DND-41 (cell line): ENCODE results near the gene TNNI3K.

ENCODE experiments used
- ATAC-seq: fragments of 200-7000 bp; cut with Tn5 transposase; 3 replicates; pipeline ENCODE4 v1.9.1; 2021; ENCODE audit warnings: low read depth; ENCODE audit not compliant: insufficient read depth
- DNase-seq: peaks from one replicate; pipeline ENCODE4 v3.0.0-alpha.2; 2020
- H2AFZ ChIP-seq: 2 replicates; pipeline ENCODE4 v1.6.0; 2012; ENCODE audit warnings: low read depth, low read length
- H3K27ac ChIP-seq: 2 replicates; pipeline ENCODE4 v1.5.1; 2012; ENCODE audit warnings: low read length, inconsistent platforms
- H3K27me3 ChIP-seq: fragments of 200-600 bp; sonication (generic); 2 replicates; pipeline ENCODE4 v1.6.0; 2012; ENCODE audit warnings: low read length, mild to moderate bottlenecking, inconsistent platforms; ENCODE audit not compliant: insufficient read depth, poor library complexity
- H3K36me3 ChIP-seq: 2 replicates; pipeline ENCODE4 v1.5.1; 2012; ENCODE audit warnings: low read length, inconsistent platforms; ENCODE audit not compliant: insufficient read depth
- H3K4me1 ChIP-seq: 2 replicates; pipeline ENCODE4 v1.5.1; 2012; ENCODE audit warnings: mild to moderate bottlenecking, low read length; ENCODE audit not compliant: insufficient read depth
- H3K4me2 ChIP-seq: 2 replicates; pipeline ENCODE4 v1.6.0; 2012; ENCODE audit warnings: mild to moderate bottlenecking, moderate library complexity, low read length, inconsistent platforms; ENCODE audit not compliant: insufficient read depth
- H3K4me3 ChIP-seq, 2 experiments: fragments of 200-600 bp in 1 of 2; shearing (Covaris generic) in 1 of 2; 2 replicates each; pipeline ENCODE4 v1.5.1; 2012 to 2016; ENCODE audit warnings: inconsistent platforms in 2 of 2, low read length in 2 of 2, mild to moderate bottlenecking in 2 of 2, low read depth in 1 of 2, moderate library complexity in 1 of 2
- H3K79me2 ChIP-seq: 2 replicates; pipeline ENCODE4 v1.6.0; 2012; ENCODE audit warnings: low read length, inconsistent platforms; ENCODE audit not compliant: insufficient read depth
- H3K9ac ChIP-seq: 2 replicates; pipeline ENCODE4 v1.6.0; 2012; ENCODE audit warnings: low read depth, mild to moderate bottlenecking, inconsistent platforms, low read length, moderate library complexity
- H3K9me3 ChIP-seq: 2 replicates; pipeline ENCODE4 v1.5.1; 2012; ENCODE audit warnings: low read length, moderate library complexity, mild to moderate bottlenecking, inconsistent platforms; ENCODE audit not compliant: insufficient read depth, severe bottlenecking
- H4K20me1 ChIP-seq: 2 replicates; pipeline ENCODE4 v1.6.0; 2012; ENCODE audit warnings: low read length; ENCODE audit not compliant: insufficient read depth
- EZH2 ChIP-seq: IDR thresholded peaks from 3 replicates; pipeline ENCODE4 v1.6.1; 2012; ENCODE audit warnings: borderline replicate concordance, low read depth, mild to moderate bottlenecking, moderate library complexity, low read length, inconsistent platforms; ENCODE audit not compliant: severe bottlenecking
- TF ChIP-seq, protein P1 (sequence below): IDR thresholded peaks from 2 replicates; pipeline ENCODE4 v1.5.1; 2012; ENCODE audit warnings: borderline replicate concordance, low read length, moderate library complexity, mild to moderate bottlenecking; ENCODE audit not compliant: poor library complexity, severe bottlenecking; ENCODE audit errors: extremely low read depth

The TNNI3K gene, protein sequence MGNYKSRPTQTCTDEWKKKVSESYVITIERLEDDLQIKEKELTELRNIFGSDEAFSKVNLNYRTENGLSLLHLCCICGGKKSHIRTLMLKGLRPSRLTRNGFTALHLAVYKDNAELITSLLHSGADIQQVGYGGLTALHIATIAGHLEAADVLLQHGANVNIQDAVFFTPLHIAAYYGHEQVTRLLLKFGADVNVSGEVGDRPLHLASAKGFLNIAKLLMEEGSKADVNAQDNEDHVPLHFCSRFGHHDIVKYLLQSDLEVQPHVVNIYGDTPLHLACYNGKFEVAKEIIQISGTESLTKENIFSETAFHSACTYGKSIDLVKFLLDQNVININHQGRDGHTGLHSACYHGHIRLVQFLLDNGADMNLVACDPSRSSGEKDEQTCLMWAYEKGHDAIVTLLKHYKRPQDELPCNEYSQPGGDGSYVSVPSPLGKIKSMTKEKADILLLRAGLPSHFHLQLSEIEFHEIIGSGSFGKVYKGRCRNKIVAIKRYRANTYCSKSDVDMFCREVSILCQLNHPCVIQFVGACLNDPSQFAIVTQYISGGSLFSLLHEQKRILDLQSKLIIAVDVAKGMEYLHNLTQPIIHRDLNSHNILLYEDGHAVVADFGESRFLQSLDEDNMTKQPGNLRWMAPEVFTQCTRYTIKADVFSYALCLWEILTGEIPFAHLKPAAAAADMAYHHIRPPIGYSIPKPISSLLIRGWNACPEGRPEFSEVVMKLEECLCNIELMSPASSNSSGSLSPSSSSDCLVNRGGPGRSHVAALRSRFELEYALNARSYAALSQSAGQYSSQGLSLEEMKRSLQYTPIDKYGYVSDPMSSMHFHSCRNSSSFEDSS

DNA sequence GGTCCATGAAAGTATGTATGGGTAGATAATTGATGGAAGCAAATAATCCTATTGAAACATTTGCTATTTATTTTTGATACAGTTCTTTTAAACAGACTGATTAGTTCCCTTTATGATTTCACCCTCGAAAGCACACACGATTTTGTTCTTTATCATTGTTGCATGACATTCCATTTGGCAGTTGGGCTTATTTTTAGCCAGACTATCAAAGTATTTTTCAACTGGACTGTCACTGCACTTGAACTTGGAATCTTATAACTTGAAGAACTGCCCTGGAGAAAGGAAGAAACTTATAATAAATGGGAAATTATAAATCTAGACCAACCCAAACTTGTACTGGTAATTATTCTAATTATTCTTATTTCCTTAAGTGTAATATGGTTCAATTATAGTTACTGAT, at the start of gene TNNI3K:
TSS of gene TNNI3K (plus strand) at position 235 of the 400 bp plus-strand sequence. CDS start at position 300, 65 bp downstream.
- H3K9ac ChIP-seq: no peak within 1 kb of the TSS
- H3K9me3 ChIP-seq: no peaks in the 10 kb centered on the region
- ATAC-seq (no peak), DNase-seq (no peak)
- no peak within 1 kb of the TSS for H3K27ac ChIP-seq
- no peaks in the 10 kb centered on the region for H3K4me1 ChIP-seq
- no peaks in the 10 kb centered on the region for H3K27me3 ChIP-seq
- H3K36me3 ChIP-seq: no peaks in the 10 kb centered on the region
- H3K4me3 ChIP-seq: no peak within 1 kb of the TSS
- TF ChIP-seq, protein P1, sequence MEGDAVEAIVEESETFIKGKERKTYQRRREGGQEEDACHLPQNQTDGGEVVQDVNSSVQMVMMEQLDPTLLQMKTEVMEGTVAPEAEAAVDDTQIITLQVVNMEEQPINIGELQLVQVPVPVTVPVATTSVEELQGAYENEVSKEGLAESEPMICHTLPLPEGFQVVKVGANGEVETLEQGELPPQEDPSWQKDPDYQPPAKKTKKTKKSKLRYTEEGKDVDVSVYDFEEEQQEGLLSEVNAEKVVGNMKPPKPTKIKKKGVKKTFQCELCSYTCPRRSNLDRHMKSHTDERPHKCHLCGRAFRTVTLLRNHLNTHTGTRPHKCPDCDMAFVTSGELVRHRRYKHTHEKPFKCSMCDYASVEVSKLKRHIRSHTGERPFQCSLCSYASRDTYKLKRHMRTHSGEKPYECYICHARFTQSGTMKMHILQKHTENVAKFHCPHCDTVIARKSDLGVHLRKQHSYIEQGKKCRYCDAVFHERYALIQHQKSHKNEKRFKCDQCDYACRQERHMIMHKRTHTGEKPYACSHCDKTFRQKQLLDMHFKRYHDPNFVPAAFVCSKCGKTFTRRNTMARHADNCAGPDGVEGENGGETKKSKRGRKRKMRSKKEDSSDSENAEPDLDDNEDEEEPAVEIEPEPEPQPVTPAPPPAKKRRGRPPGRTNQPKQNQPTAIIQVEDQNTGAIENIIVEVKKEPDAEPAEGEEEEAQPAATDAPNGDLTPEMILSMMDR: no peak
- TF ChIP-seq EZH2: no peak
- no peaks in the 10 kb centered on the region for H4K20me1 ChIP-seq
- no peak within 1 kb of the TSS for H3K4me2 ChIP-seq
- H2AFZ ChIP-seq: no peak within 1 kb of the TSS
- H3K79me2 ChIP-seq: no peaks in the 10 kb centered on the region

DNA sequence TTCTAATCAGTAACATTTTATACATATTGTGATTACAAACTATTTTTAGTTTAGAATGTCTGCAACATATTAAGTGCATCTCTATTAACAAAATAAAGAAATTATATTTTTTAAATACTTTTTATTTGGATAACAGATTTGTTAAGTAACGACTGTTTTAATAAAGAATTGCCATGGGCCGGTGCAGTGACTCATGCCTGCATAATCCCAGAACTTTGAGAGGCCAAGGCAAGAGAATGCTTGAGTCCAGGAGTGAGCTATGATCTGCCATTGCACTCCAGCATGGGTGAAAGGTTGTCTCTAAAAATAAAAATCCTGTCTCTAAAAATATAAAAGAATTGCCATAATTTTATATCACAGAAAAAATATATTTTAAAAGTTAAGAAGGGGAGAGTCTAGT, 41.3 kb upstream of the TNNI3K start:
- DNase-seq: no peak
- no peak for TF ChIP-seq EZH2
- TF ChIP-seq, protein P1: no peak
- H3K9ac ChIP-seq: no peak overlapping the region
- no peaks in the 10 kb centered on the region for H3K27me3 ChIP-seq
- H3K4me2 ChIP-seq: no peak overlapping the region
- no peak overlapping the region for H2AFZ ChIP-seq
- no peaks in the 10 kb centered on the region for H4K20me1 ChIP-seq
- H3K9me3 ChIP-seq: no peaks in the 10 kb centered on the region
- no peak overlapping the region for H3K27ac ChIP-seq
- no peak overlapping the region for H3K4me3 ChIP-seq
- no peaks in the 10 kb centered on the region for H3K79me2 ChIP-seq
- H3K36me3 ChIP-seq: no peaks in the 10 kb centered on the region
- ATAC-seq: no peak
- H3K4me1 ChIP-seq: peaks cover 15% of the 10 kb centered on the region

DNA sequence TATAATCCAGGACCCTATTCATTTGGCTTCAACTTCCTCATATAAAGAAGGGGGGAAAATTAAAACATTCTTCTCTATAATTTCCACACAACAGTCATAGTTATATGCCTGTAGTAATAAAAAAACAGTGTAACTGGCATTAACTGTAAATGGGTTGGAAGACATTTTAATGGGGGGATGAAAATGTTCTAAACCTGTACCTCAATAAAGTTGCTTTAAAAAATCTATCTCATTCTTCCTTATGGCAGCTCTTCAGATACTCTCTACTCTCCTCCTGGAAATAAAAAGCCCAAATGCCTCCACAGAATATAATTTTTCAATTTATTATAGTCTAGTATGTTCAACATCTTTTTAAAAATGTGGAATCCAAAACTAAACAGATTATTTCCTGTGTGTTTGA, 39.8 kb upstream of the TNNI3K start:
- no peak overlapping the region for H3K27ac ChIP-seq
- H3K9me3 ChIP-seq: no peaks in the 10 kb centered on the region
- H3K4me1 ChIP-seq: peaks cover 26% of the 10 kb centered on the region
- DNase-seq (no peak), ATAC-seq (no peak)
- no peak for TF ChIP-seq EZH2
- TF ChIP-seq, protein P1: no peak
- no peaks in the 10 kb centered on the region; the same call in 1 of the 2 replicates for H3K79me2 ChIP-seq
- H4K20me1 ChIP-seq: no peaks in the 10 kb centered on the region
- no peak overlapping the region for H3K4me2 ChIP-seq
- no peak overlapping the region for H3K4me3 ChIP-seq
- H3K36me3 ChIP-seq: no peaks in the 10 kb centered on the region
- no peak overlapping the region for H2AFZ ChIP-seq
- H3K27me3 ChIP-seq: no peaks in the 10 kb centered on the region
- H3K9ac ChIP-seq: no peak overlapping the region
